ENCODE data around the gene CDH13.

Gene CDH13

GRCh38 chr16:82715160-82715559, 88.4 kb downstream of the CDH13 start:
- H3K4me3 ChIP-seq (ENCODE audit: insufficient read depth in 1 of 2, low read depth in 1 of 2, low read length in 2 of 2) = no peak overlapping the region
- H2BK120ac ChIP-seq (ENCODE audit: low read depth, low read length) = no peak overlapping the region
- no peak overlapping the region for H3K27ac ChIP-seq (ENCODE audit: low read length, poor library complexity, severe bottlenecking)
- no peaks in the 10 kb centered on the region for H3K9me3 ChIP-seq (ENCODE audit: control insufficient read depth, low read length)
- H3K9ac ChIP-seq (ENCODE audit: low read length) = no peak overlapping the region
- DNase-seq = no peak
- no peak overlapping the region for H4K8ac ChIP-seq (ENCODE audit: low read length)
- H2BK5ac ChIP-seq (ENCODE audit: low read depth, low read length, poor library complexity, severe bottlenecking) = no peak overlapping the region
- no peak overlapping the region for H3K4me2 ChIP-seq (ENCODE audit: low read length, poor library complexity, severe bottlenecking)
- H3K27me3 ChIP-seq (ENCODE audit: control insufficient read depth in 1 of 2, insufficient read depth in 1 of 2, low read length in 2 of 2) = no peaks in the 10 kb centered on the region
- no peak overlapping the region for H2BK12ac ChIP-seq (ENCODE audit: low read length in 2 of 2)
- H2AFZ ChIP-seq (ENCODE audit: low read depth, low read length) = no peak overlapping the region
- H2AK5ac ChIP-seq (ENCODE audit: low read length, severe bottlenecking) = no peak overlapping the region
- peaks cover 0 to 4% of the 10 kb centered on the region in 2 experiments for H3K36me3 ChIP-seq (ENCODE audit: control insufficient read depth in 1 of 2, insufficient read depth in 2 of 2, low read depth in 1 of 2, low read length in 2 of 2)
- no peak overlapping the region for H3K18ac ChIP-seq (ENCODE audit: low read depth in 1 of 2, low read length in 2 of 2)
- peaks cover 17% of the 10 kb centered on the region for H3K79me1 ChIP-seq (replicated peaks; ENCODE audit: low read length, poor library complexity, severe bottlenecking)
- no peak overlapping the region for H4K91ac ChIP-seq (ENCODE audit: low read length)
- no peak overlapping the region for H3K4ac ChIP-seq (ENCODE audit: low read depth in 1 of 2, low read length in 2 of 2)
- no peak overlapping the region for H2BK15ac ChIP-seq (ENCODE audit: low read depth, poor library complexity, severe bottlenecking)
- H3K4me1 ChIP-seq (ENCODE audit: control insufficient read depth, insufficient read depth, low read depth, low read length) = peaks cover 3% of the 10 kb centered on the region
- H3K14ac ChIP-seq (ENCODE audit: low read length in 2 of 2) = no peak overlapping the region
- WGBS = 95% methylated on average over 5 of the region's 8 CpGs
- H3K23ac ChIP-seq (ENCODE audit: low read length in 2 of 2) = no peak overlapping the region

DNA sequence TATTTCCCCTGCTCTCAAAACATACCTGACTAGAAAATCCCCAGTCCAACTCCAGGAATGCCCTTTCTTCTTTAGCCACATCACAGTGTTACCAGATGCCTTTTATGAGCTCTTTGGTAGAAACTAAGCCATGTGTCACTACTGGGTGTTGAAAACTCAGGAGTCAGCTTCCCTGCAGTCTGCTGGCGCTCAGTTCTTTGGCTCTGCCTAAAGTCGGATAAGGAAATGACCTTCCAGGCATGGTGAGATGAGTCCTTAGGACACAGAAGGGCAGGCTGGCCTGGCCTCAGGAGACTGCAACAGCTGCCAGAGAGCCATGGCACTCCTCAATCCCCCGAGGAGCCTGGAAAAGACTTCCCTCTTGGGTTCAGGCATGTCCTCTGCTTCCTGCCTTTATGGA, 89.1 kb downstream of the CDH13 start:
- H3K4me3 ChIP-seq (ENCODE audit: insufficient read depth in 1 of 2, low read depth in 1 of 2, low read length in 2 of 2) = no peak overlapping the region
- no peaks in the 10 kb centered on the region for H3K27me3 ChIP-seq (ENCODE audit: control insufficient read depth in 1 of 2, insufficient read depth in 1 of 2, low read length in 2 of 2)
- H3K4me2 ChIP-seq (ENCODE audit: low read length, poor library complexity, severe bottlenecking) = no peak overlapping the region
- H2BK12ac ChIP-seq (ENCODE audit: low read length in 2 of 2) = peak overlapping the region in 1 of 2 experiments; percentile 4
- H3K4me1 ChIP-seq (ENCODE audit: control insufficient read depth, insufficient read depth, low read depth, low read length) = peaks cover 3% of the 10 kb centered on the region
- H2AFZ ChIP-seq (ENCODE audit: low read depth, low read length) = no peak overlapping the region
- peaks cover 0 to 4% of the 10 kb centered on the region in 2 experiments for H3K36me3 ChIP-seq (ENCODE audit: control insufficient read depth in 1 of 2, insufficient read depth in 2 of 2, low read depth in 1 of 2, low read length in 2 of 2)
- no peak overlapping the region for H2BK15ac ChIP-seq (ENCODE audit: low read depth, poor library complexity, severe bottlenecking)
- no peak overlapping the region for H4K91ac ChIP-seq (ENCODE audit: low read length)
- no peak overlapping the region for H3K9ac ChIP-seq (ENCODE audit: low read length)
- DNase-seq = no peak
- H3K14ac ChIP-seq (ENCODE audit: low read length in 2 of 2) = no peak overlapping the region
- H2BK5ac ChIP-seq (ENCODE audit: low read depth, low read length, poor library complexity, severe bottlenecking) = no peak overlapping the region
- no peak overlapping the region for H3K4ac ChIP-seq (ENCODE audit: low read depth in 1 of 2, low read length in 2 of 2)
- no peak overlapping the region for H3K23ac ChIP-seq (ENCODE audit: low read length in 2 of 2)
- no peak overlapping the region for H2BK120ac ChIP-seq (ENCODE audit: low read depth, low read length)
- H3K79me1 ChIP-seq (replicated peaks; ENCODE audit: low read length, poor library complexity, severe bottlenecking) = peaks cover 17% of the 10 kb centered on the region
- no peaks in the 10 kb centered on the region for H3K9me3 ChIP-seq (ENCODE audit: control insufficient read depth, low read length)
- WGBS = 90% methylated on average over 3 of the region's 3 CpGs
- no peak overlapping the region for H4K8ac ChIP-seq (ENCODE audit: low read length)
- H3K27ac ChIP-seq (ENCODE audit: low read length, poor library complexity, severe bottlenecking) = no peak overlapping the region
- H3K18ac ChIP-seq (ENCODE audit: low read depth in 1 of 2, low read length in 2 of 2) = no peak overlapping the region
- H2AK5ac ChIP-seq (ENCODE audit: low read length, severe bottlenecking) = no peak overlapping the region

DNA sequence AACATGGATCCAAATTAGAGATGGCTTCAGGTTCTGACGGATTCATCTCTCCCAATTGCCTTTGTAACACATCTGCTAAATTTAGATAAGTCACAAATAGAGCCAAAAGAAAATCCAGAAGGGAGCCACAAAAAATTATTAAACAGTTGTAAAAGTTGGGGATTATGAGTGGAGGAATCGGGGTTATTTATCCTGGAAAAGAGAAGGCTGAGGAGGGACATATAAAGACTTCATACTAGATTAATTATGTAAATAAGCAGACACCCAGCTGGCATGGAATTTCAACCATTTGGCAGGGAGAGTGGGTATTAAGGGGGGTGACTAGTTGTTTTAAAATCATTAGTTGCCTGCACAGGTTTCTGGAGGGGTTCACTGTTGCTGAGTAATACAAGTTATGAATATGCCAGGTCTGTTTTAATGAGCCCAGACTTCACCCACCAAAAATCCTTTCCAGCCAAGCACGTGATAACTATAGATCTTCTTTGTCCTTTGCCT, 89.6 kb downstream of the CDH13 start:
- H3K27ac ChIP-seq (ENCODE audit: low read length, poor library complexity, severe bottlenecking) = no peak overlapping the region
- H3K9ac ChIP-seq (ENCODE audit: low read length) = no peak overlapping the region
- no peak overlapping the region for H3K18ac ChIP-seq (ENCODE audit: low read depth in 1 of 2, low read length in 2 of 2)
- no peak overlapping the region for H3K23ac ChIP-seq (ENCODE audit: low read length in 2 of 2)
- WGBS = 90% methylated on average over 2 of the region's 3 CpGs
- H2BK12ac ChIP-seq (ENCODE audit: low read length in 2 of 2) = no peak overlapping the region
- H2AK5ac ChIP-seq (ENCODE audit: low read length, severe bottlenecking) = no peak overlapping the region
- H2BK120ac ChIP-seq (ENCODE audit: low read depth, low read length) = no peak overlapping the region
- no peak overlapping the region for H2AFZ ChIP-seq (ENCODE audit: low read depth, low read length)
- H3K4me1 ChIP-seq (ENCODE audit: control insufficient read depth, insufficient read depth, low read depth, low read length) = peaks cover 3% of the 10 kb centered on the region
- no peak overlapping the region for H2BK15ac ChIP-seq (ENCODE audit: low read depth, poor library complexity, severe bottlenecking)
- H3K4me3 ChIP-seq (ENCODE audit: insufficient read depth in 1 of 2, low read depth in 1 of 2, low read length in 2 of 2) = no peak overlapping the region
- no peak overlapping the region for H3K14ac ChIP-seq (ENCODE audit: low read length in 2 of 2)
- H3K9me3 ChIP-seq (ENCODE audit: control insufficient read depth, low read length) = no peaks in the 10 kb centered on the region
- no peak overlapping the region for H2BK5ac ChIP-seq (ENCODE audit: low read depth, low read length, poor library complexity, severe bottlenecking)
- no peak overlapping the region for H4K91ac ChIP-seq (ENCODE audit: low read length)
- peaks cover 0 to 4% of the 10 kb centered on the region in 2 experiments for H3K36me3 ChIP-seq (ENCODE audit: control insufficient read depth in 1 of 2, insufficient read depth in 2 of 2, low read depth in 1 of 2, low read length in 2 of 2)
- DNase-seq = no peak
- H4K8ac ChIP-seq (ENCODE audit: low read length) = no peak overlapping the region
- H3K27me3 ChIP-seq (ENCODE audit: control insufficient read depth in 1 of 2, insufficient read depth in 1 of 2, low read length in 2 of 2) = no peaks in the 10 kb centered on the region
- no peak overlapping the region for H3K4me2 ChIP-seq (ENCODE audit: low read length, poor library complexity, severe bottlenecking)
- peaks cover 14% of the 10 kb centered on the region for H3K79me1 ChIP-seq (replicated peaks; ENCODE audit: low read length, poor library complexity, severe bottlenecking)
- no peak overlapping the region for H3K4ac ChIP-seq (ENCODE audit: low read depth in 1 of 2, low read length in 2 of 2)

DNA sequence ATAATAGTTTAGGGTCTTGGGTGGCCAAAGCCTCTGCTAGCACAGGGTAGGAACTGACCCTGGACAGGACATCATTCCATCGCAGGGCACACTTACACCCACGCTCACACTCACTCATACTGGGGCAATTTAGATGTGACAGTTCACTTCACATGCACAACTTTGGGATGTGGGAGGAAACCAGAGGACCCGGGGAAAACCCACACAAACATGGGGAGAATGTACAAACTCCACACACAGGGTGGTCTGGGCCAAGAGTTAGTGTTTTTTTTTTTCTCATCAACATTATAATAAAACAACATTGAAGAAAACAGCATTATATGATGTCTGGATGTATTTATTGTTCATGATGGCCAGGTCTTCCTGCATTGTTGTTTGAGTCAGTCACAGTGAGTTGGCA, 93.6 kb downstream of the CDH13 start:
- Histone ChIP-seq H2BK120ac (ENCODE audit: low read depth, low read length) (no peak overlapping the region), H2BK15ac (ENCODE audit: low read depth, poor library complexity, severe bottlenecking) (no peak overlapping the region)

More for the DNA sequence above, 93.6 kb downstream of the CDH13 start:
- H3K18ac ChIP-seq (ENCODE audit: low read depth in 1 of 2, low read length in 2 of 2) = no peak overlapping the region
- no peak overlapping the region for H3K27ac ChIP-seq (ENCODE audit: low read length, poor library complexity, severe bottlenecking)
- H3K27me3 ChIP-seq (ENCODE audit: control insufficient read depth in 1 of 2, insufficient read depth in 1 of 2, low read length in 2 of 2) = no peaks in the 10 kb centered on the region
- H2AK5ac ChIP-seq (ENCODE audit: low read length, severe bottlenecking) = no peak overlapping the region
- H3K4me1 ChIP-seq (ENCODE audit: control insufficient read depth, insufficient read depth, low read depth, low read length) = no peaks in the 10 kb centered on the region
- H3K9me3 ChIP-seq (ENCODE audit: control insufficient read depth, low read length) = no peaks in the 10 kb centered on the region
- H2BK12ac ChIP-seq (ENCODE audit: low read length in 2 of 2) = no peak overlapping the region
- no peak overlapping the region for H3K23ac ChIP-seq (ENCODE audit: low read length in 2 of 2)
- H2AFZ ChIP-seq (ENCODE audit: low read depth, low read length) = no peak overlapping the region
- no peak for DNase-seq
- H3K36me3 ChIP-seq (ENCODE audit: control insufficient read depth in 1 of 2, insufficient read depth in 2 of 2, low read depth in 1 of 2, low read length in 2 of 2) = peaks cover 0 to 7% of the 10 kb centered on the region in 2 experiments
- no peak overlapping the region for H3K4me3 ChIP-seq (ENCODE audit: insufficient read depth in 1 of 2, low read depth in 1 of 2, low read length in 2 of 2)
- H3K9ac ChIP-seq (ENCODE audit: low read length) = no peak overlapping the region
- no peak overlapping the region for H3K4ac ChIP-seq (ENCODE audit: low read depth in 1 of 2, low read length in 2 of 2)
- H3K4me2 ChIP-seq (ENCODE audit: low read length, poor library complexity, severe bottlenecking) = no peak overlapping the region
- no peak overlapping the region for H4K91ac ChIP-seq (ENCODE audit: low read length)
- no peak overlapping the region for H3K14ac ChIP-seq (ENCODE audit: low read length in 2 of 2)
- peaks cover 26% of the 10 kb centered on the region for H3K79me1 ChIP-seq (replicated peaks; ENCODE audit: low read length, poor library complexity, severe bottlenecking)
- H4K8ac ChIP-seq (ENCODE audit: low read length) = no peak overlapping the region
- no peak overlapping the region for H2BK5ac ChIP-seq (ENCODE audit: low read depth, low read length, poor library complexity, severe bottlenecking)
- 86% methylated on average over 1 of the region's 3 CpGs for WGBS
